GM20000 (cell line): ENCODE measurements around the gene TMED4.

Source experiments
- DNase-seq: peaks from one replicate; pipeline ENCODE4 v3.0.0; 2012; ENCODE audit warnings: low spot score
- TF ChIP-seq, protein P1 (sequence below): IDR thresholded peaks from 2 replicates; pipeline ENCODE4 v1.5.1; 2012; ENCODE audit warnings: mild to moderate bottlenecking, control low read depth; ENCODE audit errors: extremely low read depth, missing control alignments

TMED4 gene

DNA sequence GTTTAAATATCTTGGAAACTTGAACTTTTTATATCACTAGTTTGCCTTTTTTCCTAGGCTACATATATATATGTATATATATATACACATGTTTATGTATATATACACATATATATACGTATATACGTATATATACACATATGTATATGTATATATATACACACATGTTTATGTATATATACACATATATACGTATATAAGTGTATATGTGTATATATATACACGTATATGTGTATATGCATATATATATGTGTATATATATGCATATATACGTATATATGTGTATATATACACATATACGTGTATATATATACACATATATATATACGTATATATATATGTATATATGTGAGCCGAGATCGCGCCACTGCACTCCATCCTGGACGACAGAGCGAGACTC is 34.5 kb upstream of the TMED4 start:
- TF ChIP-seq, protein P1, sequence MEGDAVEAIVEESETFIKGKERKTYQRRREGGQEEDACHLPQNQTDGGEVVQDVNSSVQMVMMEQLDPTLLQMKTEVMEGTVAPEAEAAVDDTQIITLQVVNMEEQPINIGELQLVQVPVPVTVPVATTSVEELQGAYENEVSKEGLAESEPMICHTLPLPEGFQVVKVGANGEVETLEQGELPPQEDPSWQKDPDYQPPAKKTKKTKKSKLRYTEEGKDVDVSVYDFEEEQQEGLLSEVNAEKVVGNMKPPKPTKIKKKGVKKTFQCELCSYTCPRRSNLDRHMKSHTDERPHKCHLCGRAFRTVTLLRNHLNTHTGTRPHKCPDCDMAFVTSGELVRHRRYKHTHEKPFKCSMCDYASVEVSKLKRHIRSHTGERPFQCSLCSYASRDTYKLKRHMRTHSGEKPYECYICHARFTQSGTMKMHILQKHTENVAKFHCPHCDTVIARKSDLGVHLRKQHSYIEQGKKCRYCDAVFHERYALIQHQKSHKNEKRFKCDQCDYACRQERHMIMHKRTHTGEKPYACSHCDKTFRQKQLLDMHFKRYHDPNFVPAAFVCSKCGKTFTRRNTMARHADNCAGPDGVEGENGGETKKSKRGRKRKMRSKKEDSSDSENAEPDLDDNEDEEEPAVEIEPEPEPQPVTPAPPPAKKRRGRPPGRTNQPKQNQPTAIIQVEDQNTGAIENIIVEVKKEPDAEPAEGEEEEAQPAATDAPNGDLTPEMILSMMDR = no peak
- no peak for DNase-seq

DNA sequence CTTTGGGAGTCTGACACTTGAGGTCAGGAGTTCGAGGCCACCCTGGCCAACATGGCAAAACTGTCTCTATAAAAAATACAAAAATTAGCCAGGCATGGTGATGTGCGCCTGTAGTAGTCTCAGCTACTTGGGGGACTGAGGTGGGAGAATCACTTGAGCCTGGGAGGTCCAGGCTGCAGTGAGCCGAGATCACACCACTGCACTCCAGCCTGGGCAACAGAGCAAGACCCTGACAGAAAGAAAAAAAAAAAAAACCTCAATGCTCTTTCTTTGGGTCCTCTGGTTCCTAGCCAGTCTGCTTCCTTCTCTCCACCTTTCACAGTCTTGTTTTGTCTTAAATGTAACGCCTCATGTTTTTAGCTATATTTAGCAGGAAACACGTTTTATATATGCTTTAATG is 33.8 kb upstream of the TMED4 start:
- TF ChIP-seq, protein P1 = no peak
- no peak for DNase-seq

DNA sequence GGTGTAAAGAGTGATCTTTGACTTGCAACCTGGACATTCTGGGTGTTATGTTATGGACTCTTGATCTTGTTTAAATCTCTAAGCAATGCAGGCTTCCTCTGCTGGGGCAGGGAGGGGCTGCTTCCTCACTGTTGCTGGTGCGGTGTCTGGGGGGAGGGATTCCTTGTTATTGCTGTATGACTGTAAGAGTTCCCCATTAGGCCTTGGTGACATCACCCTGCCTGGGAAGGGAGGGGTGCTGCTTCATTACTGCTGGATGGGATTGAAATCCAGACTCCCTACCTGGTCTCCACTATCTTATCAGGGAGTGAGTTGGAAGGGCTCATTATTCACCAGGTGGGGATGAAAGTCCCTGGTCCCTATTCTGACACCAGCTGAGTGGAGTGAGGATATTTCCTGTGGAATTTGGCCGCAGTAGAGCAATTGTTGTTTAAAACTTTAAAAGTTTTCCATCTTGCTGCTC is 33.1 kb upstream of the TMED4 start:
- TF ChIP-seq, protein P1 = no peak
- no peak for DNase-seq

DNA sequence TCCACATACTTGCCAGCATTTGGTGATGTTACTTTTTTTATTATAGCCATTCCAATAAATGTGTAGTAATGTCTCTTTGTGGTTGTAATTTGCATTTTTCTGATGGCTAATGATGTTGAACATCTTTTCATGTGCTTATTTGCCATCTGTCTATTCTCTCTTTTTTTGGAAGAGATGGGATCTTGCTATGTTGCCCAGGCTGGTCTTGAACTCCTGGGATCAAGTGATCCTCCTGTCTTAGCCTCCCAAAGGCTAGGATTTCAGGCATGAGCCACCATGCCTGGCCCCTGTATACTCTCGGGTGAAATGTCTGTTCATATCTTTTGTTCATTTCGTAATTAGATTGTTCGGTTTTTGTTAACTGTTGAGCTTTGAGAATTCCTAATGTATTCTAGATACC is 27.8 kb upstream of the TMED4 start:
- TF ChIP-seq, protein P1 = no peak
- no peak for DNase-seq

DNA sequence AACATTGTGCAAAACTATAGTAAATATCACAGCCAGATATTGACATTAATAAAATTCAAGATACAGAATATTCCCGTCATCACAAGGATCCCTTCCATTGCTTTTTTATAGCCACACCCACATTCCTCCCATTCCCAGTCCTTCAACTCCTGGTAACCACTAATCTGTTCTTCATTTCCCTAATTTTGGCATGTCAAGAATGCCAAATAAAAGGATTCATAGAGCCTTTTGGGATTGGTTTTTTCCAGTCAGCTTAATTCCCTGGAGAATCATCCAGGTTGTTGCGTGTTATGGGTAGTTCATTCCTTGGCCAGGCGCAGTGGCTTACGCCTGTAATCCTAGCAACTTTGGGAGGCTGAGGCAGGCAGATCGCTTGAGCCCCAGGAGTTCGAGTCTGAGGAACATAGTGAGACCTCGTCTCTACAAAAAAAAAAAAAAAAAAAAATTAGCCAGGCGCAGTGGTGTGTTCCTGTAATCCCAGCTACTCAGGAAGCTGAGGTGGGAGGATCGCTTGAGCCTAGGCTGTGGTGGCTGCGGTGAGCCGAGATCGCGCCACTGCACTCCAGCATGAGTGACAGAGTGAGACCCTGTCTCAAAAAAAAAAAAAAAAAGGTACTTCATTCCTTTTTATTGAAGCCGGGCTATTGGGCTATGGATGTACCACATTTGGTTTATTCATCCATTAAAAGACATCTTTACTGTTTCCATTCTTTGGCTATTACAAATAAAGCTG is 27.1 kb upstream of the TMED4 start:
- DNase-seq = no peak
- TF ChIP-seq, protein P1 = no peak

DNA sequence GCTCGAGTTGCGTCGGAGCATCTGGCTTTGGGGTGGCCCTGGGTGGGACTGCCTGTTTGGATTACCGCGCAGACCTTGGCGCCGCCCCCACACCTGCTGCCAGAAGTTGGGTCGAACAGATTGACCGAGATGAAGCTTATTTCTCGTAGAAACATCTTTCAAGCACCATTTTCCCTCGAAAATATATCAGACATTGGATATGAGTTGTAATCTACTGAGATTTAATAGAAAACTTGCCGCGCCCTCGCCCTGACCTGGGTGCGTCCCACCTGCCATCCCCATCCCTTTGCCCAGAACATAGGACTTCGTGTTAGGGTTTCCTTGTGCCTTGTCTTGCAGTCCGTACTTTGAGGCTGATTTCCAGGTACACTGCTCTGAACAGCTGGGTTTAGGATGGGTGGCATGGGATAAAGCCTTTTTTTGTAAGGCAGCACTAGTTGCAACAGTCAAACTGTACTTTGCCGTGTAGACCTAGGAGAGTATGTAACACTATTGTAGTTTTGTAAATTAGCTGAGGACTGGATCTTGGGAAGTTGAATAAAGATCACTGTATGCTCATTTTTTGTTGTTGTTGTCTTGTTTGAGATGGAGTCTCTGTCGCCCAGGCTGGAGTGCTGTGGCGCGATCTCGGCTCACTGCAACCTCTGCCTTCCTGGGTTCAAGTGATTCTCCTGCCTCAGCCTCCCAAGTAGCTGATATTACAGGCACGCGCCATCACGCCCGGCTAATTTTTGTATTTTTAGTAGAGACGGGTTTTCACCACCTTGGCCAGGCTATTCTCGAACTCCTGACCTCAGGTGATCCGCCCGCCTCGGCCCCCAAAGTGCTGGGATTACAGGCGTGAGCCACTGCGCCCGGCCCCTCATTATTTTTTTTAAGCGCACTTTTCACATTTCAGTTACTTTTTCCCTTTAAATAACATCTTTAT is 25.4 kb upstream of the TMED4 start:
- TF ChIP-seq, protein P1 = no peak
- no peak for DNase-seq
